Tibial artery (tissue), 4 donors: Measurements from ENCODE around the gene MAPKAP1.

Source experiments
- DNase-seq, 2 donors: peaks; one replicate each; pipeline ENCODE4 v3.0.0-alpha.2; 2019
- H3K27ac ChIP-seq, 2 donors: fragments of 200-600 bp; sonication (generic) in 1 of 2; 1 replicate in 1 of 2; 2 replicates in 1 of 2; pipeline ENCODE4 v1.5.1; 2018 to 2019; ENCODE audit warnings: mild to moderate bottlenecking in 1 of 2
- H3K27me3 ChIP-seq, 2 donors: fragments of 200-600 bp; sonication (generic) in 1 of 2; one replicate each; pipeline versions ENCODE4 v1.5.1 to v1.6.0; 2016 to 2019
- H3K36me3 ChIP-seq, 3 donors: fragments of 200-600 bp; sonication (generic) in 2 of 3; one replicate each; pipeline ENCODE4 v1.5.1; 2016 to 2019; ENCODE audit warnings: mild to moderate bottlenecking in 2 of 3
- H3K4me1 ChIP-seq, 4 donors: fragments of 200-600 bp; sonication (generic) in 2 of 4; 1 replicate in 3 of 4; 2 replicates in 1 of 4; pipeline ENCODE4 v1.5.1; 2016 to 2019
- H3K4me3 ChIP-seq, 2 donors: fragments of 200-600 bp; sonication (generic) in 1 of 2; 1 replicate in 1 of 2; 2 replicates in 1 of 2; pipeline ENCODE4 v1.5.1; 2018 to 2019; ENCODE audit warnings: mild to moderate bottlenecking in 2 of 2
- H3K9me3 ChIP-seq, 3 donors: fragments of 200-600 bp; sonication (generic) in 1 of 3; one replicate each; pipeline ENCODE4 v1.5.1; 2016 to 2019
- CTCF ChIP-seq, 2 experiments: fragments of 200-600 bp in 1 of 2; fragments of 450-650 bp in 1 of 2; IDR thresholded peaks; one replicate each; pipeline ENCODE4 v1.5.1; 2017 to 2019; ENCODE audit warnings: antibody characterized with exemption in 2 of 2, mild to moderate bottlenecking in 1 of 2, moderate library complexity in 1 of 2
- intact Hi-C: fragments of 100-400 bp; cut with DNase I; formaldehyde crosslinking; loops from one replicate; pipeline ENCODE4 v1.15.0; 2023; ENCODE audit warnings: low total_unique reads

The MAPKAP1 gene

GRCh38 chr9:125509476-125509875 is 197.5 kb downstream of the MAPKAP1 start:
- peaks cover 0 to 6% (median 0%) of the 10 kb centered on the region in 3 donors for H3K36me3 ChIP-seq
- no peaks in the 10 kb centered on the region for H3K27me3 ChIP-seq
- H3K4me1 ChIP-seq: peaks cover 0 to 26% (median 1%) of the 10 kb centered on the region in 4 donors
- H3K9me3 ChIP-seq: no peaks in the 10 kb centered on the region
- TF ChIP-seq CTCF (IDR thresholded peaks at IDR 0.05): no peak
- no peak overlapping the region for H3K4me3 ChIP-seq
- DNase-seq: no peak
- intact Hi-C loops: no loop called here
- no peak overlapping the region for H3K27ac ChIP-seq

- Histone ChIP-seq H3K36me3 (peaks cover 0 to 9% (median 0%) of the 10 kb centered on the region in 3 donors), H3K27ac (no peak overlapping the region), H3K4me1 (peaks cover 0 to 19% (median under 1%) of the 10 kb centered on the region in 4 donors), H3K9me3 (no peaks in the 10 kb centered on the region), H3K27me3 (no peaks in the 10 kb centered on the region), H3K4me3 (no peak overlapping the region)
- TF ChIP-seq CTCF (IDR thresholded peaks at IDR 0.05): no peak
- intact Hi-C loops: no loop called here
- DNase-seq: no peak
Measured at GRCh38 chr9:125508249-125508648, 198.8 kb downstream of the MAPKAP1 start.

GRCh38 chr9:125507226-125507625 is 199.8 kb downstream of the MAPKAP1 start:
- intact Hi-C loops: no loop called here
- Histone ChIP-seq H3K9me3 (no peaks in the 10 kb centered on the region), H3K27ac (no peak overlapping the region), H3K27me3 (no peaks in the 10 kb centered on the region), H3K4me1 (peaks cover 0 to 14% (median 0%) of the 10 kb centered on the region in 4 donors), H3K36me3 (peaks cover 0 to 9% (median 0%) of the 10 kb centered on the region in 3 donors), H3K4me3 (no peak overlapping the region)
- DNase-seq: no peak
- no peak for TF ChIP-seq CTCF (IDR thresholded peaks at IDR 0.05)

- H3K36me3 ChIP-seq: peaks cover 0 to 9% (median 0%) of the 10 kb centered on the region in 3 donors
- no peak overlapping the region for H3K4me3 ChIP-seq
- H3K4me1 ChIP-seq: peaks cover 0 to 7% (median 0%) of the 10 kb centered on the region in 4 donors
- H3K9me3 ChIP-seq: no peaks in the 10 kb centered on the region
- TF ChIP-seq CTCF (IDR thresholded peaks at IDR 0.05): no peak
- no peaks in the 10 kb centered on the region for H3K27me3 ChIP-seq
- no peak for DNase-seq
- intact Hi-C loops: no loop called here
- no peak overlapping the region for H3K27ac ChIP-seq
Measured at GRCh38 chr9:125505988-125506438, 201.0 kb downstream of the MAPKAP1 start.

- DNase-seq: no peak
- intact Hi-C loops: no loop called here
- TF ChIP-seq CTCF (IDR thresholded peaks at IDR 0.05): no peak
- Histone ChIP-seq H3K36me3 (peaks cover 0 to 9% (median 0%) of the 10 kb centered on the region in 3 donors), H3K27me3 (no peaks in the 10 kb centered on the region), H3K4me1 (peaks cover 0 to 4% (median 0%) of the 10 kb centered on the region in 4 donors), H3K27ac (no peak overlapping the region), H3K9me3 (no peaks in the 10 kb centered on the region), H3K4me3 (no peak overlapping the region)
Measured at GRCh38 chr9:125504616-125505015, 202.4 kb downstream of the MAPKAP1 start.

- intact Hi-C loops: no loop called here
- Histone ChIP-seq H3K4me1 (no peaks in the 10 kb centered on the region), H3K36me3 (peaks cover 0 to 2% (median 0%) of the 10 kb centered on the region in 3 donors), H3K27ac (no peak overlapping the region), H3K4me3 (no peak overlapping the region), H3K27me3 (no peaks in the 10 kb centered on the region), H3K9me3 (no peaks in the 10 kb centered on the region)
- no peak for TF ChIP-seq CTCF (IDR thresholded peaks at IDR 0.05)
- no peak for DNase-seq
Measured at GRCh38 chr9:125497906-125498305, 209.1 kb downstream of the MAPKAP1 start.
